HG03095 (cell line): Measurements from ENCODE around the gene PARPBP.
"Not testable (repeated sequence)": the region's sequence is repeated elsewhere in the genome, so short reads cannot be mapped to it uniquely, and the experiment has no call there.

Source experiments
- ATAC-seq: cut with Tn5 transposase; IDR thresholded peaks from one replicate; pipeline ENCODE4 v1.9.1; 2021; ENCODE audit warnings: moderate library complexity; ENCODE audit not compliant: unreplicated experiment

Gene PARPBP

GRCh38 chr12:102147062-102147587 lies 27.1 kb downstream of the PARPBP start:
- not testable (repeated sequence) for ATAC-seq

GRCh38 chr12:102155206-102155605 lies 35.2 kb downstream of the PARPBP start:
- ATAC-seq, result not testable (repeated sequence)

GRCh38 chr12:102163383-102163782 lies 43.4 kb downstream of the PARPBP start:
- ATAC-seq, result no peak

GRCh38 chr12:102167821-102168604 lies 48.0 kb downstream of the PARPBP start:
- peak; percentile 66 for ATAC-seq

DNA sequence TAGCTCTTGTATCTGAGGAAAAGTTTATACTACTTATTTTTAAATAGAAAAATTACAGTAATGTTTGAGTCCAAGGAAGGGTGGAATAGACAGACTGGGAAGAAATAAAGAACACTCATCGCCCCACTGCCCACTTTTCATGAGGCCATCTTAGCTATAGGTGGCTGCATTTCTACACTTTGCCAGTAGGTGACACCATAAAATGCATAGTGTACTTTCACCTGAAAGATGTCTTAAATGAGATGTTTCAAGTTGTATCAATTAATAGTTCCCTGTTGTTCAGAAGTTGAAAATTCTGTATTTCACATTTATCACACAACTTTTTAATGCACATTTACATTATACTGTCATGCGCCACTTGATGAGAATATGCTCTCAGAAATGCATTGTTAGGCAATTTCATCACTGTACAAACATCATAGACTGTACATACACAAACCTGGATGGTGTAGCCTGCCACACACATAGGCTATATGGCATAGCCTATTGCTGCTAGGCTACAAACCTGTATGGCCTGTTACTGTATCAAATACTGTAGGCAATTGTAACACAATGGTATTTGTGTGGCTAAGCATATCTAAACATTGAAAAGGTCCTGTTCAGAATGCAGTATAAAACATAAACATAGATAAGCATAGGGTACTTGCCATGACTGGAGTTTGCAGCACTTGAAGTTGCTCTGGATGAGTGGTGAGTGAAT lies 50.1 kb downstream of the PARPBP start:
- ATAC-seq, result no peak

DNA sequence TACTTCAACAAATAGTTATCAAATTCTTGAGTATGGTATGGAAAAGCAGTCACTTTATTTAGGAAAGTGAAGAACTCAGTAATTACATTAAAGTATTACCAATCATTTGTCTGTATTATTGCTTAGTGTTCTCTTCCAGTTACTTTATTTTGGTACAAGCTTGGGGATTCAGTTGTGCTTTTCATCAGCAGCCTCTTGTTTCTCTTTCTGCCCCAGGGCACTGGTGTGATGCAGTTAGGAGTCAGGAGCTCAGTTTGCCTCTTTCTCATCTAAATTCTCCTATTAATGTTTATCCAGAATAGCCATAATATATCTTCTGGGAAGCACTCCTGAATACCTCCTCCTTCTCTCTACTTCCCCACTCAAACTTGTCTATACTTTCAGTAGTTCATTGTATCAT lies 52.0 kb downstream of the PARPBP start:
- no peak for ATAC-seq

- ATAC-seq, result no peak
These were observed 52.5 kb downstream of the PARPBP start for GRCh38 chr12:102172436-102172835.

- ATAC-seq, result no peak
These were observed 54.1 kb downstream of the PARPBP start for GRCh38 chr12:102174117-102174516.

DNA sequence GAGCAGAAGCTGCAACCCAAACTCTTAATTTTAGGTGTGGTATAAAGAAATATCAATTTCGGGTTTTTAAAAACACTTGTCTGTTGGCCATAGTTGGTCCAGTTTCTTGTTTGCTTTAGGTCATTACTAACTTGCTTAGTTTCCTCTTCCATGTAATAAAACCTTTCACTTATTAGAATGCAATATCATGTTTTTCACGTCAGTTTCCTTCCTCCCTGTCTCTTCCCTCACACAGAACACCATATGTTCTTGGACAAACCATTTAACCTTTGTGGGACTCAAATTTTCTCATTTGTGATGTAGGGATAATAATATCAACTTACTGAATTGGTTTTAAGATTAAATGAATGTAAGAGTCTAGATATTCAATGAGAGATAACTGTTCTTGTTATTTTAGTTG lies 54.8 kb downstream of the PARPBP start:
- ATAC-seq, result no peak

DNA sequence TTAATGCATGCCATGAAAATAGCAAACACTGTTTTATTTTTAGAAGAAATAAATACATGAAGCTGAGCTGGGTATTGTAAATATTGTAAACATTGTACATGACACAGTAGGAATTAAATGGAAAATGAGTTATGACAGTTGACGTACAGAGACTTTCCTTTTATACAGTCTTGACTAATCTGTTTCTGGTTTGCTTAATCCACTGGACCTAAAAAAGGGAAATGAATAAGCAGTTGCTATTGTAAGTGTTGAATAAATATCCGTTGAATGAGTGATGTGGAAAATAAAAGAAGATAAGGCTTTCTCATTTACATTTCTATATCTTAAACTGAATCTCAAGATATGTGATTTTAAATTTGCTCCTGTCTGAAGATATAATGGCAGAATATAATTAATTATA lies 62.7 kb downstream of the PARPBP start:
- ATAC-seq, result no peak

DNA sequence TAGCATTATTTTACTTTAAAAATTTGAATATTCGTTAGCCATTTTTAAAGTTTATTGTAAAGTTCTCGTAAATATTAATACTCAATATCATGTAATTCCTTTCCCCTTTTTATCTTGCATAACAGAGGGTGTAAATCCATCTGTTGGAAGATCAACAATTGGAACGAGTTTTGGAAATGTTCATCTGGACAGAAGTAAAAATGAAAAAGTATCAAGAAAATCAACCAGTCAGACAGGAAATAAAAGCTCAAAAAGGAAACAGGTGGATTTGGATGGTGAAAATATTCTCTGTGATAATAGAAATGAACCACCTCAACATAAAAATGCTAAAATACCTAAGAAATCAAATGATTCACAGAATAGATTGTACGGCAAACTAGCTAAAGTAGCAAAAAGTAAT lies 75.8 kb downstream of the PARPBP start:
- no peak for ATAC-seq

DNA sequence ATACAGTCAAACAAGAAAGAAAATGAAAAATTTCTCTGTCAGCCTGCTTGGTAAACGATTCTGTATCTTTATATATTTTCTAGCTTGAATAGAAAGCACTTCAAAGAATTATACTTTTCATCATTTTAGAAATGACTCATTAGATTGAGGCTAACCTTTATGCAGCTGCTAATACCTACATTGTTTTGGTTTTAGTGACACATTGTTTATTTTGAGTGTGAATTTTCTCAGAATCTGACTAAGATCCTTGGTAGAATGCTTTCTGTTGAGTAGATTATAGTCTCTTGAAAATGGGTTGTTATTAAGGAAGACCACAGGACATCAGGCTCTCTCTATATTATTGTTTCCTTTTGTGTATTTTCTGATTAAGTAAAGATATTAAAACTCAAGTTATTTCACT lies 77.8 kb downstream of the PARPBP start, which contains the start of gene PMCH:
TSS of gene PMCH (minus strand) at position 45 of the 400 bp plus-strand sequence. CDS start 63 bp downstream, outside the sequence.
- peak; percentile 79 for ATAC-seq

- no peak for ATAC-seq
These were observed 81.6 kb downstream of the PARPBP start for GRCh38 chr12:102201436-102202061.

GRCh38 chr12:102202556-102202955 lies 82.6 kb downstream of the PARPBP start:
- ATAC-seq, result no peak

DNA sequence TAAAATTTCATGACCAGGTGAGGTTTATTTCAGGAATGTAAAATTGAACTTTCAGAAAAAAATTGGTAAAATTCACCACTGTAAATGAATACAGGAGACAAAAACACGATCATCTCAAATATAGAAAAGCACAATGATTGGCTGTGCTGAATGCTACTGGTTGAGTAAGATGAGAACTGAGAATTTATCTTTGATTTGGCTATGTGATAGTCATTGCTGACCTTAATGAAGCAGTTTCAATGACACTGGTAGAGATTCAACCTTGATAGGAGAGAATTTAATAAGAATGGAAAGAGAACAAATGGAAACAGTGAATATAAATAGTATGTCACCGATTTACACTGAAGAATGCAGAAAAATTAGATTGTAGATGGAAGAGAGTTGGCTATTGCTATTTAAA lies 84.0 kb downstream of the PARPBP start:
- no peak for ATAC-seq

GRCh38 chr12:102215992-102216691 lies 96.2 kb downstream of the PARPBP start:
- no peak for ATAC-seq

GRCh38 chr12:102220736-102221135 lies 100.8 kb downstream of the PARPBP start:
- no peak for ATAC-seq

DNA sequence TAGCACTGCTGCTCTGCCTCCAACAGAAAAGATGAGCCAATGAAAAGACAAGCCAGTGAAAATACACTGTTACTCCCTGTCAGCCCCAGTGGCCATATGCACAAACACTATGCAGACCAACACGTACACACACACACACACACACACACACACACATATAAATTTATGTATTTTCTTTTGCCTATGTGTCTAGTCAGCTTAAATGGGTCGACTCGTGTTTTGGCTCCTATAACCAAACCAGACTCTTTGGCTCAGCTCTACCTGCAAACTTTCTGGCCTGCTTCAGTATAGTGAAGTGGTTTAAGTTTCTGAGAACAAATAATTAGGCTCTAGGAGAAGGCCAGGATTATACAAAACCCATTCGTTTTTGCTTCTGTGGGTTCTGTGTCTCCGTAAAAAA lies 108.0 kb downstream of the PARPBP start:
- no peak for ATAC-seq

GRCh38 chr12:102232036-102232435 lies 112.1 kb downstream of the PARPBP start:
- no peak for ATAC-seq

DNA sequence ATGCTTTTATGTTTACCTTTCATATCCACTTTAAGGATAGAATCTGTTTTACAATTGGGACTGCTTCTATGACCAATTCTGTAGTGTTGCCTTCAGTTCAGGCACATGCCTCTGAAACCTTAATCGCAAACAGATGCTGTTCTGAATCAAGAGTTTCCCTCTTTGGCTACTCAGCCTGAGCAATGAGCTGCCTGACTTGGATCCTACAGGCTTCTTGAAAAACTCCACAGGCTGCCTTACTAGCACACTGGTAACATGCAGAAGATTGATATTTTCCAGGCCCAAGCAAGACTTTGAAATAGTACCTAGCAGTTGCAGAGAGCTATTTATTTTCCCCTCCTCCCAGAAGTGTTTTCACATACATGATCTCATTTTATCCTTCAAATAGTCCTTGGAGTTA lies 112.5 kb downstream of the PARPBP start:
- ATAC-seq, result no peak

GRCh38 chr12:102234599-102234998 lies 114.6 kb downstream of the PARPBP start:
- no peak for ATAC-seq
